SU-DHL-6 (cell line): ENCODE data around the gene CATSPERZ.

Experiments
- H2AFZ ChIP-seq: fragments of 200-600 bp; sonication (generic); 2 replicates; pipeline ENCODE4 v1.6.1; 2014; ENCODE audit warnings: low read depth, mild to moderate bottlenecking, moderate library complexity, mixed read lengths, antibody characterized with exemption, low read length; ENCODE audit not compliant: severe bottlenecking
- H3F3A ChIP-seq: fragments of 200-600 bp; shearing (Covaris generic); 2 replicates; pipeline ENCODE4 v1.6.0; 2016; ENCODE audit warnings: antibody characterized with exemption, mild to moderate bottlenecking; ENCODE audit not compliant: insufficient read depth
- H3K27ac ChIP-seq: fragments of 200-600 bp; sonication (generic); 2 replicates; pipeline ENCODE4 v1.5.1; 2016; ENCODE audit warnings: low read depth, mild to moderate bottlenecking, low read length, moderate library complexity, mixed read lengths
- H3K27me3 ChIP-seq: fragments of 200-600 bp; sonication (generic), shearing (Covaris generic); 2 replicates; pipeline ENCODE4 v1.6.0; 2014; ENCODE audit warnings: mild to moderate bottlenecking, low read length
- H3K36me3 ChIP-seq: fragments of 200-600 bp; sonication (generic); 2 replicates; pipeline ENCODE4 v1.6.1; 2014; ENCODE audit warnings: mild to moderate bottlenecking, low read length, mixed read lengths
- H3K4me2 ChIP-seq: fragments of 300-600, 200-600 bp; shearing (Covaris generic), sonication (generic); 2 replicates; pipeline ENCODE4 v1.6.0; 2014; ENCODE audit warnings: low read length, low read depth, mild to moderate bottlenecking; ENCODE audit not compliant: poor library complexity, severe bottlenecking
- H3K4me3 ChIP-seq: fragments of 200-600 bp; sonication (generic); 2 replicates; pipeline ENCODE4 v1.5.1; 2014; ENCODE audit warnings: antibody characterized with exemption, low read length, mild to moderate bottlenecking, mixed read lengths; ENCODE audit not compliant: insufficient read depth, poor library complexity, severe bottlenecking
- H3K79me2 ChIP-seq: fragments of 200-600 bp; sonication (generic); 2 replicates; pipeline ENCODE4 v1.6.1; 2014; ENCODE audit warnings: mild to moderate bottlenecking, low read length, moderate library complexity; ENCODE audit not compliant: insufficient read depth
- H3K9ac ChIP-seq: fragments of 200-600 bp; sonication (generic); 2 replicates; pipeline ENCODE4 v1.7.0; 2014; ENCODE audit warnings: mild to moderate bottlenecking, low read length
- H3K9me2 ChIP-seq: fragments of 200-600 bp; sonication (generic); replicated peaks from 2 replicates; pipeline ENCODE4 v1.6.1; 2014; ENCODE audit warnings: low read length; ENCODE audit not compliant: insufficient read depth
- H3K9me3 ChIP-seq: fragments of 200-600 bp; sonication (generic); 2 replicates; pipeline ENCODE4 v1.6.1; 2014; ENCODE audit warnings: low read length, mixed read lengths; ENCODE audit not compliant: insufficient read depth
- H4K20me1 ChIP-seq: fragments of 200-600 bp; sonication (generic); 2 replicates; pipeline ENCODE4 v1.6.1; 2014; ENCODE audit warnings: low read depth, mild to moderate bottlenecking, antibody characterized with exemption, low read length, moderate library complexity, mixed read lengths
- CTCF ChIP-seq: fragments of 200-600 bp; sonication (generic); IDR thresholded peaks from one replicate; pipeline ENCODE4 v1.5.1; 2017; ENCODE audit warnings: antibody characterized with exemption, mild to moderate bottlenecking, low read length, moderate library complexity; ENCODE audit not compliant: insufficient read depth, poor library complexity, severe bottlenecking
- EZH2phosphoT487 ChIP-seq: fragments of 200-600 bp; sonication (generic), shearing (Covaris generic); conservative IDR thresholded peaks from 2 replicates; pipeline ENCODE4 v1.6.1; 2018; ENCODE audit warnings: mild to moderate bottlenecking, antibody characterized with exemption, low read length, moderate library complexity, mixed read lengths

CATSPERZ gene

GRCh38 chr11:64337538-64338249, 37.5 kb downstream of the CATSPERZ start:
- Histone ChIP-seq H3K4me2 (peak overlapping the region; percentile 6), H3K79me2 (peaks cover 5% of the 10 kb centered on the region; the same call in 1 of the 2 replicates), H3K9me2 (no peaks in the 10 kb centered on the region), H3K27ac (peak overlapping the region; percentile 34; the same call in 1 of the 2 replicates), H3K9ac (no peak overlapping the region), H3K27me3 (no peaks in the 10 kb centered on the region), H3K9me3 (no peaks in the 10 kb centered on the region), H3F3A (peaks cover 15% of the 10 kb centered on the region), H4K20me1 (no peaks in the 10 kb centered on the region), H3K4me3 (no peak overlapping the region), H3K36me3 (no peaks in the 10 kb centered on the region), H2AFZ (no peak overlapping the region)
- TF ChIP-seq EZH2phosphoT487 (no peak), CTCF (no peak)

GRCh38 chr11:64338716-64339115, 38.6 kb downstream of the CATSPERZ start:
- no peaks in the 10 kb centered on the region for H3K27me3 ChIP-seq
- no peak overlapping the region for H3K4me3 ChIP-seq
- peak overlapping the region; percentile 70 for H3K9ac ChIP-seq
- peak overlapping the region; percentile 89 for H3K4me2 ChIP-seq
- peak overlapping the region; percentile 92 for H3K27ac ChIP-seq
- H2AFZ ChIP-seq: no peak overlapping the region
- H4K20me1 ChIP-seq: no peaks in the 10 kb centered on the region
- peaks cover 5% of the 10 kb centered on the region; the same call in 1 of the 2 replicates for H3K79me2 ChIP-seq
- H3K36me3 ChIP-seq: no peaks in the 10 kb centered on the region
- no peak for TF ChIP-seq EZH2phosphoT487
- no peak for TF ChIP-seq CTCF
- peaks cover 15% of the 10 kb centered on the region for H3F3A ChIP-seq
- no peaks in the 10 kb centered on the region for H3K9me2 ChIP-seq
- no peaks in the 10 kb centered on the region for H3K9me3 ChIP-seq

- Histone ChIP-seq H3K9me2 (no peaks in the 10 kb centered on the region), H3K9ac (peak overlapping the region; percentile 70), H3K36me3 (no peaks in the 10 kb centered on the region), H3K9me3 (no peaks in the 10 kb centered on the region), H3K4me2 (peak overlapping the region; percentile 89), H3K27ac (peak overlapping the region; percentile 92), H3K79me2 (peaks cover 5% of the 10 kb centered on the region; the same call in 1 of the 2 replicates), H4K20me1 (no peaks in the 10 kb centered on the region), H3F3A (peaks cover 15% of the 10 kb centered on the region), H3K27me3 (no peaks in the 10 kb centered on the region), H3K4me3 (peak overlapping the region; percentile 54), H2AFZ (no peak overlapping the region)
- TF ChIP-seq EZH2phosphoT487 (no peak), CTCF (no peak)
These were observed 39.1 kb downstream of the CATSPERZ start for GRCh38 chr11:64339286-64339685.
